Chondrocyte (in vitro differentiated cells): ENCODE measurements around the gene NFASC. TPM values are rescaled to one million over a fixed set of nuclear protein-coding genes. Genes with fewer than 3 reads are reported as not detected.

Experiments
- DNase-seq: peaks from one replicate; pipeline ENCODE4 v3.0.0; 2021; ENCODE audit warnings: mixed read lengths, low spot score
- H3K27ac Mint-ChIP-seq: one replicate; pipeline ENCODE4 v1.8.0; 2021; ENCODE audit warnings: mild to moderate bottlenecking, moderate library complexity, mixed read lengths; ENCODE audit not compliant: unreplicated experiment
- H3K27me3 Mint-ChIP-seq: 2 replicates; pipeline ENCODE4 v1.8.0; 2021; ENCODE audit warnings: low read depth, mixed read lengths
- H3K36me3 Mint-ChIP-seq: 2 replicates; pipeline ENCODE4 v1.8.0; 2021; ENCODE audit warnings: low read depth, mixed read lengths
- H3K4me1 Mint-ChIP-seq: 2 replicates; pipeline ENCODE4 v1.8.0; 2021; ENCODE audit warnings: low read depth, mild to moderate bottlenecking, mixed read lengths
- H3K4me3 Mint-ChIP-seq: one replicate; pipeline ENCODE4 v1.8.0; 2021; ENCODE audit warnings: mild to moderate bottlenecking, moderate library complexity, mixed read lengths; ENCODE audit not compliant: unreplicated experiment
- H3K9me3 Mint-ChIP-seq: 2 replicates; pipeline ENCODE4 v1.8.0; 2021; ENCODE audit warnings: low read depth, mixed read lengths
- CTCF ChIP-seq: fragments of 200-600 bp; sonication (generic); IDR thresholded peaks from 2 replicates; pipeline ENCODE4 v1.5.0; 2021; ENCODE audit warnings: antibody characterized with exemption, mild to moderate bottlenecking, moderate library complexity
- total RNA-seq: library from RNA; stranded (reverse); gene quantifications from 3 replicates; pipeline ENCODE4 v1.2.1, GENCODE V29; 2021

NFASC gene
- total RNA-seq, 1 donor from 2014 or later: 0.20 TPM

- Mint-ChIP-seq H3K4me1 (no peaks in the 10 kb centered on the region), H3K27ac (no peak overlapping the region), H3K9me3 (no peaks in the 10 kb centered on the region), H3K27me3 (peaks cover 49% of the 10 kb centered on the region), H3K4me3 (no peak overlapping the region), H3K36me3 (no peaks in the 10 kb centered on the region)
- no peak for TF ChIP-seq CTCF
- no peak for DNase-seq
These were observed 6.9 kb upstream of the NFASC start for GRCh38 chr1:204863730-204864129.

- H3K27me3 Mint-ChIP-seq: peaks cover 58% of the 10 kb centered on the region
- TF ChIP-seq CTCF: no peak
- no peak for DNase-seq
- H3K9me3 Mint-ChIP-seq: no peaks in the 10 kb centered on the region
- H3K4me1 Mint-ChIP-seq: peaks cover 3% of the 10 kb centered on the region
- H3K36me3 Mint-ChIP-seq: no peaks in the 10 kb centered on the region
- H3K4me3 Mint-ChIP-seq: no peak overlapping the region
- no peak overlapping the region for H3K27ac Mint-ChIP-seq
These were observed 4.5 kb upstream of the NFASC start for GRCh38 chr1:204866051-204866596.

- Mint-ChIP-seq H3K27me3 (peaks cover 60% of the 10 kb centered on the region), H3K4me3 (no peak overlapping the region), H3K36me3 (no peaks in the 10 kb centered on the region), H3K27ac (no peak overlapping the region), H3K9me3 (no peaks in the 10 kb centered on the region), H3K4me1 (peaks cover 3% of the 10 kb centered on the region)
- TF ChIP-seq CTCF: no peak
- no peak for DNase-seq
These were observed 3.5 kb upstream of the NFASC start for GRCh38 chr1:204867203-204867602.

GRCh38 chr1:204867666-204868339 lies 2.9 kb upstream of the NFASC start:
- Mint-ChIP-seq H3K27me3 (peaks cover 55% of the 10 kb centered on the region), H3K9me3 (no peaks in the 10 kb centered on the region), H3K4me3 (no peak overlapping the region), H3K27ac (no peak overlapping the region), H3K36me3 (no peaks in the 10 kb centered on the region), H3K4me1 (peaks cover 3% of the 10 kb centered on the region)
- no peak for DNase-seq
- TF ChIP-seq CTCF: no peak

- peaks cover 51% of the 10 kb centered on the region for H3K27me3 Mint-ChIP-seq
- TF ChIP-seq CTCF: no peak
- H3K4me1 Mint-ChIP-seq: peaks cover 3% of the 10 kb centered on the region
- no peak overlapping the region for H3K4me3 Mint-ChIP-seq
- DNase-seq: no peak
- no peaks in the 10 kb centered on the region for H3K9me3 Mint-ChIP-seq
- no peak overlapping the region for H3K27ac Mint-ChIP-seq
- H3K36me3 Mint-ChIP-seq: no peaks in the 10 kb centered on the region
These were observed 2.3 kb upstream of the NFASC start for GRCh38 chr1:204868340-204868700.
